ENCODE results near the gene CFAP54.

GRCh38 chr12:96780330-96780729 lies 291.0 kb downstream of the CFAP54 start:
- TF ChIP-seq CTCF (IDR thresholded peaks at IDR 0.05) (no peak), NRF1 (IDR thresholded peaks at IDR 0.05; ENCODE audit: low read depth, low read length) (no peak), CHD2 (IDR thresholded peaks at IDR 0.05; ENCODE audit: low read length, partially characterized antibody) (no peak), POLR2AphosphoS5 (IDR thresholded peaks at IDR 0.05; ENCODE audit: low read depth, low read length) (no peak), YY1 (IDR thresholded peaks at IDR 0.05; ENCODE audit: low read depth) (no peak), EZH2phosphoT487 (IDR thresholded peaks at IDR 0.05; ENCODE audit: borderline replicate concordance, low read depth) (no peak), EP300 (IDR thresholded peaks at IDR 0.05; ENCODE audit: borderline replicate concordance in 1 of 2, low read depth in 1 of 2, low read length in 1 of 2) (no peak), RAD21 (IDR thresholded peaks at IDR 0.05; ENCODE audit: low read length) (no peak)
